DMS79 (cell line): ENCODE measurements around the gene ATF5.

ENCODE experiments used
- DNase-seq: peaks from one replicate; lab custom pipeline; 2025; lab: John Stamatoyannopoulos, UW

Gene ATF5

DNA sequence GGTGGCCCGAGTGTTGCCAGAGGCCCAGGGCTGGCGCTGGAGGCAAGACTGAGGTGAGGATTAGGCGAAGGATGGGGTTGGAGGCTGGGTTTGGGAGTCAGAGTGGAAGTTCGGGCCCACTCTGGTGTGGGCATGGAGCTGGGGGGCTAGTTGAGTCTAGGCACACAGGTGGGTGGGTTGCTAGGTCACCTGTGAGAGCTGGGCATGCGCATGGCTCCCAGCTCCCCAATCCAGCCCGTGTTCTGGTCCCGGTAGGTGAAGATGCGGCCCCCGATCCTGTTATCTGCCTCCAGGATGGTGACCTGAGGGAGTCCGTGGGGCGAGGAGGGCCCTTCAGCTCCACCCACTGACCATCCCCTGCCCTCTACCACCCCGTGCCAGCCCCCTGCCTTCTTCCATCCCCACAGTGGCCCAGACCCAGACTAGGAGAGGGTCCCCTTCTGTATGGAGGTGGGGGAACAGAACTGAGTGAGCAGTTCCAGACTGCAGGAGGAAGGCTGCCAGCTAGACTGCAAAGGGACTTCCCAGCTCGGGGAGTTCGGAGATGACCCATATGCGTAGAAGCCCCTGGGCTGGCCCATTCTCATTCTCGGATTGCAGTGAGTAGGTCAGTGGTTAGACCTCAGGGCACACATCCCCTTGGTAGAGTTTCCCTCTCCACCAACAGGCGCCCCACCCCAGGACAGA is 34.0 kb upstream of the ATF5 start:
- no peak for DNase-seq

DNA sequence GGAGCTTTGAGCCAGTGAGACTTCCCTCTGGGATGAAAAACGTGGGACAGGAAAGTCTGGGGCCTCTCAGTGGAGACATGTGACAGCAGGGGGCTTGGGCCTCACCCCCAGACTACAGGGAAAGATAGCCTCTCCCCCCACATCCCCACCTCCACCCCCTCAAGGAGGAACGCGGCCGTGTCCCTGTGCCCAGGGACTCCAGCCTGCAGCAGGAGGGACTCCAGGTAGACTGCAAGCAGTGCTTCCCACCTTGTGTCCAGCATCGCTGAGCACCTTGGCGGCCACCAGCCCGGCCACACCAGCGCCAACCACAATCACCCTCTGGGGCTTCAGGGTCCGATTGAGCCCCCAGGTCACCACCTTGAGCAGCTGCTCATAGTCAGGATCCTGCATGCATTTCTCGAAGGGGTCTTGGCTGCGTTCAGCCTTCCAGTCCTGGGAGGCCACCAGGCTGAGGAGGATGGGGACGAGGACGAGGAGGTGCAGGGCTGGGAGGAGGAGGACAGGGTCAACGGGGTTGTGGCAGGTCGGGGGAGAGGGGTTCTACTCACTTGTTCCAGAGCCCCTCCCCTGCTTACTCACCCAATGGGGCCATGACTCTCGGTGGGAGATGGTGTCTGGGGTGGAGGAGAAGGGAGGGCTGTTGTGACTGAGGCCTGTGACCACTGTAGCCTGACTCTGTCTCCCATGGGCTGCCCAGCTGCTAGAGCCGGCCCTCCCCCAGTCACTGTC is 33.3 kb upstream of the ATF5 start:
- DNase-seq = no peak

DNA sequence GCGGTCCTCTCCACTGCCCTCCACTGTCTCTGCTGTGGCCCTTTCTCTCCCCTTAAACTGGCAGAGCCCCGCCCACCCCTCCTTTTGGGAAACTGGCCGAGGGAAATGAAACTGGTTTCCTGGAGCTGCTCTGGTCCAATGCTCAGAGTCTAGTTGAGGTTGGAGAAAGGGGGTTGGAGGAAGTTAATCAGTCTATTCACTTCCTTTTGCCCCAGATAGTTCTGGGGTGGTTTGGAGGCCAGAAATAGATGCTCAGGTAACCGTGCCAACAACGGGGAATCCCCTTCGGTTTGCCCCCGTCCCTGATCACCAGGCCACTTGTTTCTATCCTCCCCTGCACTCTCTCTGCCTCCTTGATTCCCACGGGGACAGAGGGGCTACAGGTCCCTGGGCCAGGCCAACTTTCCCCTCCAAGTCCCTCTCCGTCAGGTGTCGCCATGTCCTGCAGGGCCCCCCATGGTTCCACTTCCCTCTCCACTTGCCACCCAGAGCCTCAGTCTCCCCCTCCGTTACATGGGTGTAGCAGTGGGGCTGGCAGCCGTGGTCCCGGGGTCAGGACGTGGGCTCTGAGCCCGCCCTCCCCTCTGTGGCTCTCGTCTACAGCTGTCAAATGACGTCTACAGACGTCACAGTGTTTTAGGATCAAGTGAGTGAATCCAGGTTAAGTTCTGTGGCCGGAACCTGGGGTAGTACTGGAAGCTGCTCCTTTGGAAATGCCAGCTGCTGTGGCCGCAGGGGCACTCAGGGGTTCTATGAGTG is 32.0 kb upstream of the ATF5 start, which contains the start of gene IL4I1:
TSS of gene IL4I1 (minus strand) at position 25 of the 759 bp plus-strand sequence. CDS start 727 bp downstream, outside the sequence.
- no peak for DNase-seq

DNA sequence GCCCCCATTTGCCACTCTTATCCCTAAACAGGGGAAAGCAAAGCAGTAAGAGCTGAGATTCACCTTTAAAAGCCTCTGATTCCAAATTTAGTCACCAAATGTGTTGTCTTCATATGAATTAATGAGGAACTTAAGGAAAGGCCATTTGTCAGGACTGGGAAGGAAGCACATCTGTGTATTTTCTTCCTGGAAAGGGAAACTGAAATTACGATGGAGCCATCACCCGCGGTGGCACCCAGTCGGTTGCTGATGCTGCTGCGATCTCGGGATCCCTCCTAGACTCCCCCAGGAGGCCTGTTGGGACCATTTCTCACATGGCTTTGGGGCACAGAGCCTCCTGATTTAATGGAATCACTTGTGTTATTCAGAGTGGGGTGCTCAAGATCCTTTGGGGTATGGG is 24.9 kb upstream of the ATF5 start:
- no peak for DNase-seq

DNA sequence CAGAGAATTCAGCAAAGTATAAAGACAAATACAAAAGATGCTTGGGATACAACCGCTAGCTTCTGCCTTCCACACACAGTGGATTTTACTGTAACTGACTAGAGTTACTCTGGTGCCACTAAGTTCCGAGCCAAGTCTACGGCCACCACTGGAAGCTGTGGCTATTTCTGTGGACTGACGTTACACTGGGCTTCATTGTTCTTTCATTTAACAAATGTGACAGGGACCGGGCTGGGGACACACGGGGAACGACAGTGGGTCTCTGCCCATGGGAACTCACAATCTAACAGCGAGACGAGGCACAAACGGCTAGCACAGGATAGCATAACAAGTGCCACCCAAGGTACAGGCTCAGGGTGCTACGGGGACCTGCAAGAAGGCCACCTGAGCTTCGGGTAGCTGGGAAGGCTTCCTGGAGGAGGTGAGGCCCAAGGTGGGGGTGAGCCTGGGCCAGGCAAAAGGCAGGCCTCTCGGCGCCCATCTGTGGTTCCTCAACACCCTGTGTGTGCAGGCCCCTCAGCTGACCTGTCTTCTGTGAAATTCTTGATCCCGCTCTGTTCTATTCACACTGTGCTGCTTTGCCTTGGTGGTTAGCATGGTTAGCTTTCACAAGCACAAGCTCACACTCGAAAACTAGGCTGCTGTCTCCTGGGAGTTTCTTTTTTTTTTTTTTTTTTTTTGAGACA is 22.0 kb upstream of the ATF5 start:
- no peak for DNase-seq

DNA sequence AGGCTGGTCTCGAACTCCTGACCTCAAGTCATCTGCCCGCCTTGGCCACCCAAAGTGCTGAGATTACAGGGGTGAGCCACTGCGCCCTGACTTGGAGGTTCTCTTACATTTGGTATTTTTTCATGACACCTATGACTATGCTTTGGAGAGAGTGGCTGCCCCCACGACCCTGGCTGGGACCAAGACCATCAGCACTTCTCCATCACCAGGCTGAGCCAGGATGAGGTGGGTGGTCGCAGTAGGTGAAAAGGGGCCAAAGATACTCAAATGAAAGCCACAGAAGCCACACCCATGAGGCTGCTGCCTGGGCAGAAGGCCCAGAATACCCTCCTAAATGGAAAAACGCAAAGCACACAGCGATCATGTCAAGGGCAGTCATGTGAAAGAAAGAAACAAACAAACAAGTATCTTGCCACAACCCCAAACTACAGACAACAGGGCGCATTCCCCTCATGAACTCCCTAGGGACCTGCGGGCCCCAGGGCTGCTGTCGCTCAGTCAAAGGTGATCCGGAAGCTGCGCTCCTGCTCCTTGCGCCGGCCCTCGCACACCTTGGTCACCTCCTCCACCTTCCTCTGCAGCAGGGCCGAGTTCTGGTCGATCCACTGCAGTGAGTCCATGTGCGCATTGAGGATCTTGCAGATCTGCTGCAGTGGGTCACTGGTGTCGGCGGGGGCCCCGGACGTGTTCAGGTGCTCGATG is 21.1 kb upstream of the ATF5 start:
- no peak for DNase-seq

DNA sequence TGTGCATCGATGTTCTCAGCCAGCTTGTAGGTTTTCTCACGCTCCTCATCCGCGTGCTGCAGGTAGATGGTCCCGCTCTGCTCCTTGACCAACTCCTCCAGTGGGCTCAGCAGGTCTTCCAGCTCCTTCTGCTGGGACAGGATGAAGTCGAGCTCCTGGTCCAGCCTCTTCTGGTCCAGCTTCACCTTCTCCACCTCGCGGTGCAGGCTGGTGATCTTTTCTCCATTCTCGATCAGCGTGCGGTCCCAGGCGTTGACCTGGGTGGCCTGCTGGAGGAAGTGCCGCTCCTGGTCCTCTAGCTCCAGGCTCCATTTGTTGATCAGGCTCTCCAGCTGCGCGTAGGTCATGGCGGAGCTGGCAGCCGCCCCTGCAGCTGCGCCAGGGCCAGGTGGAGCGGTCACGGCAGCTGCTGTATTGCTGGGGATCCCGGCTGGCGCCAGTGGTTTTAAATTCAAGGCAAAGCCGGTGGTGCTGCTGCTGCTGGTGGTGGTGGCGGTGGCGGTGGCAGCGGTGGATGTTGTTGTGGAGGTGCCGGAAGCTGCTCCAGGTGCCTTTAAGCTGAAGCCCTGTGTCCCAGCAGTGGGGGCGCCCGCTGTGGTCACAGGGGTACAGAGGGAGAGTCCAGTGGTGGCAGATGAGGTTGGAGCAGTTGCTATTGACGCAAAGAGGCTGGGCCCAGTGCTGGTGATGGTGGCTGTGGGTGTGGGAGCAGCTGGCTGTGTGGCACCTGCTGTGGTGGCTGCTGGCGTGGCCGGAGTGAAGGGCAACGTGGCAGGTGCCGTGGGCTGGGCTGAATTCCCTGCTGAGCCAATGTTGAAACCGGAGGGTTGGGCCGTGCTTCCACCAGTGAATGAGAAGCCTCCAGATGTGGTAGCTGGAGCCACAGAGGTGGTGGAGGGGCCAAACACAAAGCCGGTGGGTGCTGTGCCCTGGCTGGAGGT is 20.3 kb upstream of the ATF5 start:
- no peak for DNase-seq

DNA sequence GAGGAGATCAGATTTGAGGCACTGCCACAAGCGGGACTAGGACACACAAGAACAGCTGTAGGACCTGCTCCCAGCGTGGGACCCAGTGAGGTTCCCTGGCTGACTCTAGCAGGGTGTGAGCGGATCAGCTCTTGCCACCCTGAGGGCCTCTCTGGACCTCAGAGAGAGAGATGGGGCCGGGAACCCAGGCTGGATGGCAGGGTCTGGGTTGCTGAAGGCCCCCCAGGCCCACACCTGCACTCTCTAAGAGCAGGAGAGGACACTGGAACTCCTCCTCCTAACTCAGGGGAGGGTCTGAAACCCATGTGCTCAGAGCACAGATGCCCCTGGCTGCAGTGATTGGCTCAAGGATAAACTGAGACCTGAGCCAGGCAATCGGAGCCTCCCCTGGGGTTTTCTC is 18.8 kb upstream of the ATF5 start:
- no peak for DNase-seq

DNA sequence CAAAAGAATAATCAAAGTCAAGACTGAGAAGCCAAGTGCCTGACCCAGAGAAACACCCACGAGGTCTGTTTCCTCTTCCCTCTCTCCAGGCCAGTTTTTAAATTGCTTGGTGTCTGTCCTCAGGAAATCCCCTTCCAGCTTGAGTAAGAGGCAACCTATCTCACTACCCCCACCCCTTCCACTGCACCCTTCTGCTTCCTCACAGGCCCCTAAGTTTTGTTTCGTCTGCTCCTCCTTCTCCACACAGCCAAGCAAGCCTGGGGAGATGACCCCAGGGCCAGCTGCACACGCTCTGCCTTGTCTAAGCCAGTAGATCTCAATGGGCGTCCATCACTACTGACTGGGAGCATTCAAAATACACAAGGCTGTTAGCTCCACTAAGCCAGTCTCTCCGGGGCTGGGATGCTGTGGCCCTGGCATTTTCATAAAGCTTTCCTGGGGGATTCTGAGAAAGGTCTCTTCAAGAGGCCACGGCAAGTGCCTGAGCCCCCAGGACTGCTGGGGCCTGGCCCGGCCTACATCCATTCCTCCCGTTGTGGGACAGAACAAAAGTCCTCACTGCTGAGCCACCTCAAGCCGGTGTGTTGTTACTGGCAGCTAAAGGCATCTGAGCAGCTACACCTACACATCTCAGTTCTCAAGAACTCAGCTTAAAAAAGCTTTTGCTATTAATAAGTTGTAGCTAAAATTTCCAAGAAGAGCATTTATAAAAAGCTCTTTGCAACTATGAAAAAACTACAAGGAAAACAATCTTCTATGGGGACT is 17.4 kb upstream of the ATF5 start:
- DNase-seq = no peak

DNA sequence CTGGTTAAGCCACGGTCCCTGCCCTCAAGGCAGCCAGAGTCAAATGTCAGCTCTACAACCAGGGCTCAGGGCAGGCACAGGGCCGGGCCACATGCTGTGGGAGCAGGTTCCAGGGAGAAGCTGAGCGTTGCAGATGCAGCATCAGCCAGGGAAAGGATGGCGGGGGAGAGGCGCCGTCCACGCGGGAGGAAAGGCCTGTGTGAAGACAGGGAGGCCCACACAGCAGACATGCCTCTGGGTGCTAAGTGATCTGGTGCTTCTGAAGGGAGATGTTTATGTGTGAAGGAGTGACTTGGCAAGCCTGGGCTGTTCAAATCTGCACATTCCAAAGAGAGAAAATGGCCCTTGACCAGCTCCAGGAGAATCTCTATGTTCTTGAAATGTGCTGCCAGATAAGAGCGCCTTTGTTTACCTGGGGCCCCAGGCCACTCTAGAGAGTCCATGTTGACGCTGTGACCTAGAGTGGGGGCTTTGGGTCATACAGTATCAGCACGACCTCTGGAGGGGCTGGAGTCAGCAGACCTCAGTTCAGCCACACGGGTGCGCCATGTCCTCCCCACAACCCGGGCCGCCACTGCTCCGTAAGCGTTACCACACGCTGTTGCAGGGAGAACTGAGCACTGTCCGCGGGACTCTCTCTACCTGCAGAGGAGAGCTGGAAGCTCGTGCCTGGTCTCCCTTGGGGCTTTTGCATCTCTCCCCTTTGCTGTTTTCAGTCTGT is 15.9 kb upstream of the ATF5 start:
- no peak for DNase-seq

DNA sequence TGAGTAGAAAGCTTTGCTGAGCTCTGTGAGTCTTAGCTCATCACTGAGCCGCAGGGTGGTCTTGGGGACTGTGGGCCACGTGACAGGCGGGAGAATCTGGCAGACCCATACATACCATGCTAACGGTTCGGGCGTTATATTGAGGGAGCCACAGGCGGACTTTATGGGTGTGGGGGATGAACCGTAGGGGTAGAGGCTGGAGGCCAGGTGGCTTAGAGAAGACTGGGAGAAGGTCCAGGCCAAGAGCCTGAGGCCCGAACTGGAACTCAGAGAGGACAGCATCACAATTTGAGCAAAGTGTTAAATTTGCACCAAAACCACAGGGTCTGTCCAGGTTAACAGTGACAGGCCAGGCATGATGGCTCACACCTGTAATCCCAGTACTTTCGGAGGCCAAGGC is 15.3 kb upstream of the ATF5 start:
- DNase-seq = no peak

DNA sequence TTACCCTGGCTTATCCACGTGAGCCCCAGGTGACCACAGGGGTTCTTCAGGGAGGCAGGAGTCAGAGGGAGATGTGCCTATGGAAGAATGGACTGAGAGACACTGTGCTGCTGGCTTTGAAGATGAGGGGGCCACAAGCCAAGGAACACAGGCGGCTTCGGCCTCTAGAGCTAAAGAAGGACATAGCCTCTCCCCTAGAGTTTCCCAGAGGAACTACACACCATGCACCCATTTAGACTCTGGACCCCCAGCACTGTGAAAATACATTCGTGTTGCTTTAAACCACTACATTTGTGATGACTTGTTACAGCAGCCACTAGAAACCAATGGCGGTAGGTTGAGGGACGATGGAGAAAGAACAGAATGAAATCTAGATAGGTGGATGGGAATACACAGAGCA is 13.7 kb upstream of the ATF5 start:
- DNase-seq = no peak

DNA sequence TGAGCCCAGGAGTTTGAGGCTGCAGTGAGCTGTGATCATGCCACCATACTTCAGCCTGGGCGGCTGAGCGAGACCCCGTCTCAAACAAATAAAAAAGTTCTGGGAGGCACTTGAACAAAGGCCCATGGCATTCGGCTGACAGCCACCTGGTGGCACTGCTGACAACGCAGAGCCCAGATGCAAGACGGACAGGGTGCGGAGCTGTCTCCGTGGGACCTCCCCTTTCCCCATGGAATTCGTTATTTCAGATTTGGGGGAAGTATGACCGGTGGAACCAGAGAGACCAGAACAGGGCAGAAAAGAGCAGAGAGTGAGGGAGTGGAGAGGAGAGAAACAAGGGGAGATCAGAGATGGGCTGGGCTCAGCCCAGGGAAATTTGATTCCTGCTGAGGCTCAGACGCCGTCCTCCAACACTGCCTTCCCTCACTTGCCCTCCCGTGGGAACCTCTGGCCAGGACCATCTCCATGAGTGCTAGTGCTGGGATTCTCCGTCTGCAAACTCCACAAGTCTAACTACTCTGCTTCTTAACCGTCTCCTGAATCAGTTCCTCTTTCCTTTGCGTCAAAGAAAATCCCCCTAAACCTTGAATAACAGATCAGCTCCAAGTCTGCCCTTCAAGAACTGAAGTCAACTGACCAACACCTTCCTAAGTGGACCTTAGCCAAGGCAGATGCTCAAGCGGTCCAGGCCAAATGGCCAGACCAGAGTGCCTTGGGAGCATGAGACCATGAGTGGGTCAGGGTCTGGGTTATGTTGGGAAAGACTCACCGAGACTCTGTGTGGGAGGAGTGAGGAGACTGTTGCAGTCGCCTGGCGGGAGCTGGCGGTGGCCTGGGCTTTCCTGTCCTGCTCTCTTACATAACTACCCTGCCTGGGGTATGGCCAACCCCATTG is 11.9 kb upstream of the ATF5 start:
- DNase-seq = no peak

DNA sequence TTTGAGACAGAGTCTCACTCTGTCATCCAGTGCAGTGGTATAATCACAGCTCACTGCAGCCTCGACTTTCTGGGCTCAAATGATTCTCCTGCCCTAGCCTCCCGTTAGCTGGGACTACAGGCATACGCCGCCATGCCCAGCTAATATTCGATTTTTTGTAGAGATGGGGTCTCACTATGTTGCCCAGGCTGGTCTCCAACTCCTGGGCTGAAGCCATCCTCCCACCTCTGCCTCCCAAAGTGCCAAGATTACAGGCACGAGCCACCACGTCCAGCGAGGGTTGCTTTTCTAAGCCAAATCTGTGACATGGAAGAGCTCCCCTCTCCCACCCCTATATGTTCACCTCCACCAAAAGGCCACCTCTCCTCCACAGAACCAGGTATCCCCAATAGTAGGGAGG is 10.9 kb upstream of the ATF5 start:
- DNase-seq = no peak

DNA sequence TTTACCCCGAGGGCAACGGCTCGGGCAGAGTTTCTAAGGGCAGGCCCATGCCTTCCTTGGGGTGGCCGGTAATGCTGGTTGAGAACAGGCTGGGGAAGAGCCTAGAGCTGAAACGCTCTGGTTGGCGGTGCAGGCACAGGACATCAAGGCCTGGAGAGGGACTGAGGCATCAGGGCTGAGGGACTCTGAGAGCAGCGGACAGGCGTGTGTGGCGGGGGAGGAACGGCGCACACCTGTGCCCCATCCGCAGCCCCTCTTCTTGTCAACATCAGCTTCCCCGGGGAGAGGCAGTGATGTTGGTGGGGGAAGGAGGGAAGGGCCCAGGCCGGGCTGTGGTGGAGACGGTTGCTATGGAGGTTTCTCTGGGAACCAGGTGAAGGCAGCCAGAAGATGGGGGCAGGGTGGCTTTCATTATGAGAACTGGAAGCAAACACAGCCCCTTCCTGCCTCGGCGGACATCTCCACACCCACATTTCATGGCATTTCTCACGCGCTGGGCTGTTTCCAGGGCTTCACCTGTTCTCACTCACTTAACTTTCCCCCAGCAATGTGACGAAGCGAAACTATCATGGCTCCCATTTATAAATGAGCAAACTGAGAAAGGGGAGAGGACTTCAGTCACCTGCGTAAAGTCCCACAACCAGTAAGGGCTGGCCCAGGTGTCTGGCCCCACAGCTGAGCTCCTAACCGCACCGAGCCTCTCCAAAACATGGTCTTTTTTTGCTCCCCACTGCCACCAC is 8.2 kb upstream of the ATF5 start:
- DNase-seq = no peak

DNA sequence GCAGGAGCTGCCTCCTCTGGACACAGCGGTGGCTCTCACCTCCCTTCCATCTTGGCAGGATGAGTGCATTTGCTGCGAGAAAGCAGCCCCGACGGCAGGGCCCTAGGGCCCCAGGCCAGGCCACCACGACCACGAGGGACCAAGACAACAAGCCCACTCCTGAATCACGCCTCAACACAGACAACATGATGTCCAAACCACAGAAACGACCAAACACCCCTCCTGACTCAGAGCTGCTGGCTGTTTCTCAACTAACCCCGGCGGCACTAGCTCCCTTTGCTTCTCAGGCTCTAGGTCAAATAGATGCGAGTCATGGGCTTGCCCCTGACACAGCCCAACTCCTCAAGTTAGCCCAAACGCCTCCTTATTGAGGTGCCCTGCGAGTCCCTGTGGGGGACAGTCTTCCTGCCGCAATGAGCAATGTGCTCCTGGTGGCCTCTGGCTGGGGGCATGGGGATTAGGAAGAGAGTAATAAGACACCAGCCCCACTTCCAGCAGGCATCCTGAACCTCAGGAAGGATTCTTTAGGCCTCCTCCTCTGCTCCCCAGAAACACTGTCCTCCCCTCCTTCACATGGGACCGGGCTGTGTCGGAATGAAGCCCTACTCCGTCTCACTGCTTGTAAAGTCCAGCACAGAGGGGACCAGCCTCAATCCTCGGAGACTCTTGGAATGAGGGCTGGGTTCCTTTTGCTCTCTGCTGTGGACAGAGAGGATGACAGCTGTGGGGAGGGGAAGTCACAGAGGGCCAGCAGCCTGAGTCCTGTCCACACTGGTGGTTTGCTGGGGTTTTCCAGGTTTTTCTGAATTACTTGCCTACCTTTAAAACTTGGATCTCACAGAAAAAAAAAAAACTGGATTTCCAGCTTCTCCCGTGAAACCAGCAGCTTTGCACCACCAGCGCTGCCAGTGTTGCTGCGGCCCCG is 6.9 kb upstream of the ATF5 start:
- no peak for DNase-seq
